Spleen (tissue), 11 donors: ENCODE data around the gene UBE2QL1. TPM values are rescaled to one million over a fixed set of nuclear protein-coding genes. Genes with fewer than 3 reads are reported as not detected.

Experiments
- DNase-seq: peaks from one replicate; pipeline ENCODE4 v3.0.0-alpha.2; 2020
- H3K27ac ChIP-seq, 8 donors: fragments of 200-600 bp; sonication (generic) in 7 of 8; 1 replicate in 4 of 8; 2 replicates in 4 of 8; pipeline versions ENCODE4 v1.5.0 to v1.8.0; 2016 to 2021; ENCODE audit warnings: inconsistent platforms in 4 of 8, mild to moderate bottlenecking in 4 of 8, moderate library complexity in 1 of 8
- H3K27me3 ChIP-seq, 7 donors: fragments of 200-600 bp; sonication (generic) in 6 of 7; replicated peaks in 1 of 7; 1 replicate in 4 of 7; 2 replicates in 3 of 7; pipeline versions ENCODE4 v1.5.0 to v1.8.0; 2016 to 2021; ENCODE audit warnings: inconsistent platforms in 3 of 7, mild to moderate bottlenecking in 1 of 7
- H3K36me3 ChIP-seq, 6 donors: fragments of 200-600 bp; sonication (generic) in 5 of 6; 1 replicate in 4 of 6; 2 replicates in 2 of 6; pipeline versions ENCODE4 v1.5.0 to v1.8.0; 2016 to 2021; ENCODE audit warnings: inconsistent platforms in 2 of 6
- H3K4me1 ChIP-seq, 6 donors: fragments of 200-600 bp; sonication (generic) in 5 of 6; 1 replicate in 3 of 6; 2 replicates in 3 of 6; pipeline versions ENCODE4 v1.5.0 to v1.8.0; 2016 to 2021; ENCODE audit warnings: inconsistent platforms in 3 of 6
- H3K4me3 ChIP-seq, 8 donors: fragments of 200-600 bp; sonication (generic) in 7 of 8; 1 replicate in 4 of 8; 2 replicates in 4 of 8; pipeline versions ENCODE4 v1.5.0 to v1.8.0; 2016 to 2021; ENCODE audit warnings: inconsistent platforms in 4 of 8, mild to moderate bottlenecking in 4 of 8, moderate library complexity in 2 of 8
- H3K9me3 ChIP-seq, 8 donors: fragments of 200-600 bp; sonication (generic) in 7 of 8; 1 replicate in 4 of 8; 2 replicates in 4 of 8; pipeline versions ENCODE4 v1.5.0 to v1.8.0; 2016 to 2021; ENCODE audit warnings: inconsistent platforms in 4 of 8
- POLR2A ChIP-seq, 3 donors: fragments of 450-650 bp; IDR thresholded peaks; one replicate each; pipeline ENCODE4 v1.5.1; 2017; ENCODE audit warnings: antibody characterized with exemption in 3 of 3, mild to moderate bottlenecking in 1 of 3
- POLR2AphosphoS5 ChIP-seq, 3 donors: sonication (generic); formaldehyde crosslinking; IDR thresholded peaks; one replicate each; pipeline ENCODE4 v1.5.1; 2017; ENCODE audit warnings: antibody characterized with exemption in 3 of 3
- WGBS, 5 donors: extraction: QIAGEN DNeasy Blood & Tissue Kit in 3 of 5; methylation state at CpG; one replicate each; pipeline versions ENCODE4 v1.1.5 to v1.1.7; 2013 to 2018; 5-methylcytosine and 5-hydroxymethylcytosine counted together
- intact Hi-C: fragments of 100-400 bp; cut with DNase I; formaldehyde crosslinking; loops from one replicate; pipeline ENCODE4 v1.15.0; 2023; ENCODE audit warnings: low total_unique reads
- polyA plus RNA-seq, 3 donors: library from polyadenylated mRNA; stranded (reverse); fragments of 200-250 nt; gene quantifications; one replicate each; pipeline ENCODE4 v1.2.1, GENCODE V29; 2013
- total RNA-seq, 7 donors: library from RNA; depleted of rRNA in 3 of 7; stranded (reverse); fragments of >200 nt in 3 of 7; fragmentation: NEBNext Ultra II Directional in 4 of 7; extraction: Animal tissue kit (Norgen Biotek cat#: 25700) in 4 of 7; gene quantifications; one replicate each; pipeline versions ENCODE4 v1.1.0 to v1.2.1, GENCODE V29; 2016 to 2021
- TF ChIP-seq, protein P1 (sequence below), 11 experiments: fragments of 200-600 bp in 7 of 11; fragments of 450-650 bp in 4 of 11; sonication (generic) in 4 of 11; IDR thresholded peaks in 8 of 11; conservative IDR thresholded peaks in 3 of 11; 1 replicate in 7 of 11; 2 replicates in 4 of 11; pipeline versions ENCODE4 v1.4.0 to v1.8.0; 2016 to 2021; ENCODE audit warnings: antibody characterized with exemption in 11 of 11, inconsistent platforms in 4 of 11, mild to moderate bottlenecking in 1 of 11
- donor health status: healthy with polysubstance abuse.
- donor health status: DM: no; HTN: no; CAD: no; lungs with moderate emphysema.
- donor health status: DM: no; HTN: no; CAD: no.
- donor health status: Bipolar disorder and iron deficiency.
- donor health status: healthy.
- donor health status: DM: no; HTN: no; CAD: no.
- donor health status: DM: yes; HTN: yes; CAD: no.

UBE2QL1 gene
- total and polyA plus RNA-seq, 10 donors, result 0.03 to 0.77 (median 0.20) TPM; not detected in 1

DNA sequence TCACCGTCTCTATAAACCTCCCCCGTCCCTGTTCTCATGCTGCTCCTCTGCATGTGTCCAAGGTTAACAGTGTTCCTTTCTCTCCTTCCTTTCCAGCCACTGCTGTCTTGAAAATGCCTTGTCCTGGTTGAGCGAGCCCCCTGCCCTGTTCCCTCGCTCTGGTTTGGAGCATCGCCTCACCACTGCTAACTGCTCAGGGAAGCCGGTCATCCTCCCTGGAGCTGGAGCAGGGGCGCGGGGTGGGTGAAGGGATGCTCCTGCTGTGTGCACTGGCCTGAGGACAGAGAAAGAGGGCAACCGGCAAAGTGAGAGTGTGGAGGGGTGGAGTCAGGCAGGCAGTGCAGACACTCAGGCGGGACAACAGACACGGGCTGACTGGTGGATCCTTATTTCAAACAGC, 19.4 kb downstream of the UBE2QL1 start:
- H3K36me3 ChIP-seq, result no peaks in the 10 kb centered on the region
- TF ChIP-seq POLR2AphosphoS5 (IDR thresholded peaks at IDR 0.05) (no peak), POLR2A (IDR thresholded peaks at IDR 0.05) (no peak)
- TF ChIP-seq, protein P1, sequence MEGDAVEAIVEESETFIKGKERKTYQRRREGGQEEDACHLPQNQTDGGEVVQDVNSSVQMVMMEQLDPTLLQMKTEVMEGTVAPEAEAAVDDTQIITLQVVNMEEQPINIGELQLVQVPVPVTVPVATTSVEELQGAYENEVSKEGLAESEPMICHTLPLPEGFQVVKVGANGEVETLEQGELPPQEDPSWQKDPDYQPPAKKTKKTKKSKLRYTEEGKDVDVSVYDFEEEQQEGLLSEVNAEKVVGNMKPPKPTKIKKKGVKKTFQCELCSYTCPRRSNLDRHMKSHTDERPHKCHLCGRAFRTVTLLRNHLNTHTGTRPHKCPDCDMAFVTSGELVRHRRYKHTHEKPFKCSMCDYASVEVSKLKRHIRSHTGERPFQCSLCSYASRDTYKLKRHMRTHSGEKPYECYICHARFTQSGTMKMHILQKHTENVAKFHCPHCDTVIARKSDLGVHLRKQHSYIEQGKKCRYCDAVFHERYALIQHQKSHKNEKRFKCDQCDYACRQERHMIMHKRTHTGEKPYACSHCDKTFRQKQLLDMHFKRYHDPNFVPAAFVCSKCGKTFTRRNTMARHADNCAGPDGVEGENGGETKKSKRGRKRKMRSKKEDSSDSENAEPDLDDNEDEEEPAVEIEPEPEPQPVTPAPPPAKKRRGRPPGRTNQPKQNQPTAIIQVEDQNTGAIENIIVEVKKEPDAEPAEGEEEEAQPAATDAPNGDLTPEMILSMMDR (IDR thresholded peaks at IDR 0.05 in 8 of 11, conservative IDR thresholded peaks at IDR 0.05 in 3 of 11), result no peak
- H3K27ac ChIP-seq, result no peak overlapping the region
- 73 to 83% (median 79%) methylated on average over 11 of the region's 11 CpGs for WGBS, 5 donors
- no peaks in the 10 kb centered on the region for H3K4me1 ChIP-seq
- no peak overlapping the region for H3K4me3 ChIP-seq
- intact Hi-C loops, result no loop called here
- peaks cover 0 to 44% (median 0%) of the 10 kb centered on the region in 7 donors for H3K27me3 ChIP-seq
- no peak for DNase-seq
- H3K9me3 ChIP-seq, result peaks cover 0 to 8% (median 0%) of the 10 kb centered on the region in 8 donors

DNA sequence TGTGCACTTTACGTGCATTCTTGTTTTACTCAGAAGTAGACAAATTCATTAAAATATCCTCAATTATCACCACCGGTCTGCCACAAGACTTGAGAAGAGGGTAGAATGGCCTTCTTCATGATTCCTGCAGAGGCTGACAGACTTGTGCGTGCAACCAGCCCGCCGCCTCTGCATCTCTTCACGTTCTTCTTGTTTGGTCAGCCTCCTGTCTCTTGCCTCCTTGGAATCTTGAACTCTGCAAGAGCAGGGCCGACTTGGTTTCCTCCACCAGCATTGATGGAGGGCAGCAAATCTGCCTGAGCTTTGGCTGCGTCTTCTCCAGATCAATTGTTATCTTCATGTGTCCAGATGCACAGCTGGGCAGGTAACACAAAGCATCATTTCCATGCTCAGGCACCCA, 20.2 kb downstream of the UBE2QL1 start:
- Histone ChIP-seq H3K27ac (no peak overlapping the region), H3K27me3 (peaks cover 0 to 44% (median 0%) of the 10 kb centered on the region in 7 donors), H3K4me1 (no peaks in the 10 kb centered on the region), H3K36me3 (no peaks in the 10 kb centered on the region), H3K4me3 (no peak overlapping the region), H3K9me3 (peaks cover 0 to 8% (median 0%) of the 10 kb centered on the region in 8 donors)
- intact Hi-C loops, result no loop called here
- TF ChIP-seq POLR2AphosphoS5 (IDR thresholded peaks at IDR 0.05) (no peak), POLR2A (IDR thresholded peaks at IDR 0.05) (no peak)
- TF ChIP-seq, protein P1 (IDR thresholded peaks at IDR 0.05 in 8 of 11, conservative IDR thresholded peaks at IDR 0.05 in 3 of 11), result no peak
- 88 to 97% (median 92%) methylated on average over 8 of the region's 8 CpGs for WGBS, 5 donors
- no peak for DNase-seq

DNA sequence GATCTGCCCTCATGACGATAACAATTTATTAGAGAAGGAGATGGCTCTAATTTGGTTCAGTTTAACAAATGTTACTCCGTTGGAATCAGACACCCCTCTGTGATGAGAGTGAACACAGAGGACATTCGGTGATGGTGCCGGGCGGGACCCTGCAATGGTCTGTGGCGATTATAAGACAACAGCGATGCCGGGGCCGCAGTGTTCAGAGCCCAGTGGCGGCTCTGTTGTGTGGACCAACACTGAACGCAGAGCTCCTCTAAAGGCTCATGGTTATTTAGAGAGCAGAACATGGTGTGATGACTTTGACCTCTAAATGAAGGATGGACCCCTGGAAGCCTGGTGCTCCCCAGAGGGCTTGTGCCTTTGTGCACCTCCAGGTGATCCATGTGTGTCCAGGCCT, 21.2 kb downstream of the UBE2QL1 start:
- Histone ChIP-seq H3K9me3 (peaks cover 0 to 8% (median 0%) of the 10 kb centered on the region in 8 donors), H3K27ac (no peak overlapping the region), H3K4me3 (no peak overlapping the region), H3K4me1 (no peaks in the 10 kb centered on the region), H3K27me3 (peaks cover 0 to 50% (median 0%) of the 10 kb centered on the region in 7 donors), H3K36me3 (no peaks in the 10 kb centered on the region)
- TF ChIP-seq POLR2AphosphoS5 (IDR thresholded peaks at IDR 0.05), result no peak
- TF ChIP-seq, protein P1 (IDR thresholded peaks at IDR 0.05 in 8 of 11, conservative IDR thresholded peaks at IDR 0.05 in 3 of 11), result no peak
- TF ChIP-seq POLR2A (IDR thresholded peaks at IDR 0.05), result no peak
- intact Hi-C loops, result no loop called here
- no peak for DNase-seq
- WGBS, 5 donors, result 93 to 98% (median 95%) methylated on average over 7 to 11 of the region's 11 CpGs

DNA sequence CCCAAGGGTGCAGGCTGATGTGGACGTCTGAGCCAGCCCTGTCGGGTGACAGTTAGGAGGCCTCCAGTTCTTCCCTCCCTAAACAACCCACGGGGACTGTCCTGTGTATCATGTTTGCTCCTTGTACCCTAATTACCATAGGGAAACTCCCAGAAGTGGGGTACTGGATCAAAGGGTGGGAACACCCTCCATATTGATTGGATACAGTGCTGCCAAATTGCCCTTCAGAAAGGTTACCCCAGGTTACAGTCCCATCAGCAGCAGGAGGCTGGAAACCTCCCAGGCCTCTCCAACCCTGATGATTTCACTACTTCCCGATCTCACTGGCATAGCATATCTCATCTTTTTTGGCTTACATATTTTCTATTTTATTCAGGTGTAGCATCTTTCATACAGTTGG, 22.0 kb downstream of the UBE2QL1 start:
- Histone ChIP-seq H3K9me3 (peaks cover 0 to 8% (median 0%) of the 10 kb centered on the region in 8 donors), H3K36me3 (no peaks in the 10 kb centered on the region), H3K27me3 (peaks cover 0 to 46% (median 0%) of the 10 kb centered on the region in 7 donors), H3K27ac (no peak overlapping the region), H3K4me1 (no peaks in the 10 kb centered on the region), H3K4me3 (no peak overlapping the region)
- WGBS, 5 donors, result 90 to 99% (median 95%) methylated on average over 4 of the region's 4 CpGs
- DNase-seq, result no peak
- TF ChIP-seq, protein P1 (IDR thresholded peaks at IDR 0.05 in 8 of 11, conservative IDR thresholded peaks at IDR 0.05 in 3 of 11), result no peak
- TF ChIP-seq POLR2A (IDR thresholded peaks at IDR 0.05) (no peak), POLR2AphosphoS5 (IDR thresholded peaks at IDR 0.05) (no peak)
- intact Hi-C loops, result no loop called here
